ENCODE measurements around the gene DAD1. TPM values are rescaled to one million over a fixed set of nuclear protein-coding genes. Genes with fewer than 3 reads are reported as not detected.

DAD1 gene
- polyA plus RNA-seq, 1 donor (not counting 4 experiments of a cell fraction or from before 2014, with no cell fraction given): 351 TPM

GRCh38 chr14:22627506-22628263 is 38.7 kb upstream of the DAD1 start:
- Histone ChIP-seq H3K9ac (ENCODE audit: control insufficient read depth, extremely low read depth, insufficient read depth, low read length) (no peak overlapping the region), H3K4me3 (ENCODE audit: control insufficient read depth in 2 of 3, extremely low read depth in 1 of 3, insufficient read depth in 2 of 3, low read depth in 1 of 3, low read length in 3 of 3) (no peak overlapping the region), H3K4me1 (ENCODE audit: control insufficient read depth, extremely low read depth, insufficient read depth, low read length) (no peaks in the 10 kb centered on the region), H3K36me3 (ENCODE audit: control insufficient read depth in 2 of 2, extremely low read depth in 1 of 2, insufficient read depth in 2 of 2, low read length in 2 of 2) (no peaks in the 10 kb centered on the region), H3K9me3 (ENCODE audit: control insufficient read depth, low read depth, low read length) (no peaks in the 10 kb centered on the region), H3K4me2 (ENCODE audit: control insufficient read depth, extremely low read depth, insufficient read depth, low read depth, low read length) (no peak overlapping the region), H2AFZ (ENCODE audit: control insufficient read depth, low read length) (no peak overlapping the region), H3K9me1 (ENCODE audit: control insufficient read depth, extremely low read depth, insufficient read depth, low read length) (no peaks in the 10 kb centered on the region), H3K27me3 (ENCODE audit: control insufficient read depth, extremely low read depth, insufficient read depth, low read length) (no peaks in the 10 kb centered on the region), H4K20me1 (ENCODE audit: control insufficient read depth, extremely low read depth, insufficient read depth, low read length) (no peaks in the 10 kb centered on the region), H3K27ac (ENCODE audit: control insufficient read depth, insufficient read depth, low read length) (no peak overlapping the region), H3K79me2 (ENCODE audit: control insufficient read depth, insufficient read depth, low read length) (no peaks in the 10 kb centered on the region)
- FAIRE-seq (no peak), DNase-seq (ENCODE audit: low read depth, low spot score) (no peak)
- no peak for TF ChIP-seq EZH2 (IDR thresholded peaks at IDR 0.05; ENCODE audit: low read length)
- dilution Hi-C loops (cut with MboI; ENCODE audit: extremely low pct_ligation_motif_present, low sequenced_read_pairs): no loop called here

- Histone ChIP-seq H2AFZ (ENCODE audit: control insufficient read depth, low read length) (no peak overlapping the region), H3K79me2 (ENCODE audit: control insufficient read depth, insufficient read depth, low read length) (no peaks in the 10 kb centered on the region), H3K9me3 (ENCODE audit: control insufficient read depth, low read depth, low read length) (no peaks in the 10 kb centered on the region), H3K36me3 (ENCODE audit: control insufficient read depth in 2 of 2, extremely low read depth in 1 of 2, insufficient read depth in 2 of 2, low read length in 2 of 2) (no peaks in the 10 kb centered on the region), H3K27ac (ENCODE audit: control insufficient read depth, insufficient read depth, low read length) (no peak overlapping the region), H3K4me2 (ENCODE audit: control insufficient read depth, extremely low read depth, insufficient read depth, low read depth, low read length) (no peak overlapping the region), H3K9me1 (ENCODE audit: control insufficient read depth, extremely low read depth, insufficient read depth, low read length) (no peaks in the 10 kb centered on the region), H3K27me3 (ENCODE audit: control insufficient read depth, extremely low read depth, insufficient read depth, low read length) (no peaks in the 10 kb centered on the region), H4K20me1 (ENCODE audit: control insufficient read depth, extremely low read depth, insufficient read depth, low read length) (no peaks in the 10 kb centered on the region), H3K4me3 (ENCODE audit: control insufficient read depth in 2 of 3, extremely low read depth in 1 of 3, insufficient read depth in 2 of 3, low read depth in 1 of 3, low read length in 3 of 3) (no peak overlapping the region), H3K9ac (ENCODE audit: control insufficient read depth, extremely low read depth, insufficient read depth, low read length) (no peak overlapping the region), H3K4me1 (ENCODE audit: control insufficient read depth, extremely low read depth, insufficient read depth, low read length) (no peaks in the 10 kb centered on the region)
- dilution Hi-C loops (cut with MboI; ENCODE audit: extremely low pct_ligation_motif_present, low sequenced_read_pairs): no loop called here
- no peak for FAIRE-seq
- DNase-seq (ENCODE audit: low read depth, low spot score): no peak
- TF ChIP-seq EZH2 (IDR thresholded peaks at IDR 0.05; ENCODE audit: low read length): no peak
- TF ChIP-seq CTCF (optimal IDR thresholded peaks at IDR 0.05 in 1 of 3, IDR thresholded peaks at IDR 0.05 in 1 of 3, conservative IDR thresholded peaks at IDR 0.05 in 1 of 3; ENCODE audit: extremely low read depth in 1 of 3, insufficient read depth in 2 of 3, low read length in 3 of 3): no peak
Observed at GRCh38 chr14:22626590-22626989, 37.6 kb upstream of the DAD1 start.

- H3K9me3 ChIP-seq (ENCODE audit: control insufficient read depth, low read depth, low read length): no peaks in the 10 kb centered on the region
- no peak overlapping the region for H3K4me3 ChIP-seq (ENCODE audit: control insufficient read depth in 2 of 3, extremely low read depth in 1 of 3, insufficient read depth in 2 of 3, low read depth in 1 of 3, low read length in 3 of 3)
- no peaks in the 10 kb centered on the region for H4K20me1 ChIP-seq (ENCODE audit: control insufficient read depth, extremely low read depth, insufficient read depth, low read length)
- no peak overlapping the region for H3K27ac ChIP-seq (ENCODE audit: control insufficient read depth, insufficient read depth, low read length)
- no peak overlapping the region for H3K4me2 ChIP-seq (ENCODE audit: control insufficient read depth, extremely low read depth, insufficient read depth, low read depth, low read length)
- no peaks in the 10 kb centered on the region for H3K4me1 ChIP-seq (ENCODE audit: control insufficient read depth, extremely low read depth, insufficient read depth, low read length)
- no peaks in the 10 kb centered on the region for H3K79me2 ChIP-seq (ENCODE audit: control insufficient read depth, insufficient read depth, low read length)
- no peaks in the 10 kb centered on the region for H3K9me1 ChIP-seq (ENCODE audit: control insufficient read depth, extremely low read depth, insufficient read depth, low read length)
- H3K36me3 ChIP-seq (ENCODE audit: control insufficient read depth in 2 of 2, extremely low read depth in 1 of 2, insufficient read depth in 2 of 2, low read length in 2 of 2): no peaks in the 10 kb centered on the region
- no peak overlapping the region for H3K9ac ChIP-seq (ENCODE audit: control insufficient read depth, extremely low read depth, insufficient read depth, low read length)
- TF ChIP-seq EZH2 (IDR thresholded peaks at IDR 0.05; ENCODE audit: low read length) (no peak), CTCF (optimal IDR thresholded peaks at IDR 0.05 in 1 of 3, IDR thresholded peaks at IDR 0.05 in 1 of 3, conservative IDR thresholded peaks at IDR 0.05 in 1 of 3; ENCODE audit: extremely low read depth in 1 of 3, insufficient read depth in 2 of 3, low read length in 3 of 3) (no peak)
- H2AFZ ChIP-seq (ENCODE audit: control insufficient read depth, low read length): no peak overlapping the region
- FAIRE-seq (no peak), DNase-seq (ENCODE audit: low read depth, low spot score) (no peak)
- dilution Hi-C loops (cut with MboI; ENCODE audit: extremely low pct_ligation_motif_present, low sequenced_read_pairs): no loop called here
- no peaks in the 10 kb centered on the region for H3K27me3 ChIP-seq (ENCODE audit: control insufficient read depth, extremely low read depth, insufficient read depth, low read length)
Observed at GRCh38 chr14:22623047-22623446, 34.0 kb upstream of the DAD1 start.

Measured in keratinocyte (primary cell).